Caki2 (cell line): Measurements from ENCODE around the gene DOCK4. TPM values are rescaled to one million over a fixed set of nuclear protein-coding genes. Genes with fewer than 3 reads are reported as not detected.

ENCODE experiments used
- DNase-seq: peaks from one replicate; pipeline ENCODE4 v3.0.0-alpha.2; 2015; ENCODE audit warnings: low read depth
- in situ Hi-C: cut with HindIII; loops from 2 replicates; pipeline ENCODE4 v1.10.0; 2016; ENCODE audit warnings: low sequenced_read_pairs, low pct_unique_long_range_greater_than_20kb, mixed read lengths
- total RNA-seq: library from RNA; depleted of rRNA; stranded (reverse); fragments of >200 nt; shearing (Covaris generic); gene quantifications from 2 replicates; pipeline ENCODE4 v1.2.3, GENCODE V29; 2014; ENCODE audit warnings: low replicate concordance

Gene DOCK4
- total RNA-seq, 1 experiment from 2014 or later = 3.5 TPM

DNA sequence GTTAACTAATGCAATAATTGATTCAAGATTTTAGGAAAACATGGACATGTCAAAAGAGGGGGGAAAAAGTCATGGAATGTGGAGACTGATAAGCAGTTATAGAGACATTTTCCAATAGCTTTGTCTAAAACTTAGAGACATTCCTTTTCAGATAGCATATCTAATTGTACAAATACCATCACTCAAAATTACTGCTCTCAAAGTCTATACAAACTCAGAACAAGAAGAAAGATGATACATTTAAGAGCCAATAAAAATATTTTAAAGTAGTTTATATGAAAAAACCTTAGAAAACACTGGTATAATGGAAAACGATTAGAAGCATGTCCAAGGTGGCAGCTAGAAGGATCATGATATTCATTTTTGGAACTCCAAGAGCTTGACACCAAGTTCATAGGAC lies 146.5 kb downstream of the DOCK4 start:
- in situ Hi-C loops = no loop called here
- DNase-seq = no peak

DNA sequence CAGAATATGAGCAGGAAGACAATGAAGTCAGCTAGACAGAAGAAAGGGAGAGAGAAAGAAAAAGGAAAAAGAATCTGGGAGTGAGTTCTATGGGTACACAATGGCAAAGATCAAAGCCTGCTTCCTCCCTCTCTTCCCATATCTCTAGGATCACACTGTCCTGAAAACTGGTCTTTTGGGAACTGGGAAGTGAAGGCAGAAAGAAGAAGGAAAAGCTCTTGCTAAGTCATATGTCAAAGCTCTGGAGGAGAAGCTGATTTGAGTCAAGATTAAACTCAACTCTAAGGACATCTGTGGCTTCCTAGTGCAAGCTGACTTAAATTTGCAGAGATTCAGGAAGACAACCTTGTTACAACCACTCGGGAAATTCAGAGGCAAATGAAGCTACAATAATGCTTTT lies 147.5 kb downstream of the DOCK4 start:
- in situ Hi-C loops = no loop called here
- DNase-seq = no peak

GRCh38 chr7:112056409-112056808 lies 149.8 kb downstream of the DOCK4 start:
- DNase-seq = no peak
- in situ Hi-C loops = no loop called here

GRCh38 chr7:112053737-112054069 lies 152.5 kb downstream of the DOCK4 start:
- DNase-seq = no peak
- in situ Hi-C loops = no loop called here

- in situ Hi-C loops = no loop called here
- DNase-seq = no peak
Measured at GRCh38 chr7:112052993-112053736, 153.0 kb downstream of the DOCK4 start.

- in situ Hi-C loops = no loop called here
- no peak for DNase-seq
Measured at GRCh38 chr7:112052498-112052897, 153.7 kb downstream of the DOCK4 start.

GRCh38 chr7:112050250-112050881 lies 155.8 kb downstream of the DOCK4 start:
- in situ Hi-C loops = no loop called here
- DNase-seq = no peak

DNA sequence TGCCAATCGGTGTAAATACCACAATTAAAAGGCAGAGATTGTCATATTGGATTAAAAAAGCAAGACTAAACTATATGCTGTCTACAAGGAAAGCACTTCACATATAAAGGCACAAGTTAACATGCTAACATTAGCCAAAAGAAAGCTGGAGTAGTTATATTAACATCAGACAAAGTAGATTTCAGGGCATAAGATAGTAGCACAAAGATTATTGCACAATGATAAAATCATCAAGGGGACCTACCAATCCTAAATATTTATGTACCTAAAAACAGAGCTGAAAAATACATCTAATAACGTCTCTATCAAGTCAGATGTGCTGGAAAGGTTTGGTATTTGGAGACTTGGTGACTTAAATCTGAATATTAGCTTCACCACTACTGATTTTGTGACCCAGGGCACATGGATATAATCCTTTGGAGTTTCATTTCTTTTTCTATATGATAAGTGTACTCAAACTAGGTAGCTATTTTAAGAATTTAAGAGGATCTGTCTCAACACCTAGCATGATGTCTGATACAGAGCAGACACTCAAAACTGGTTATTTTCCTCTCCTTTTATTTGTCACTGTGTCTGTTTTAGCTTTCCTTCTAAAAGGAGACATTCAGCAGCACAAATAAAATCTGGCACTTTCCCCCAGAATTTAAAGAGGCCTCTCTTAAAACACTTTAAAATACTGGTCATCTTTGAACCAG lies 156.5 kb downstream of the DOCK4 start:
- in situ Hi-C loops = no loop called here
- no peak for DNase-seq

DNA sequence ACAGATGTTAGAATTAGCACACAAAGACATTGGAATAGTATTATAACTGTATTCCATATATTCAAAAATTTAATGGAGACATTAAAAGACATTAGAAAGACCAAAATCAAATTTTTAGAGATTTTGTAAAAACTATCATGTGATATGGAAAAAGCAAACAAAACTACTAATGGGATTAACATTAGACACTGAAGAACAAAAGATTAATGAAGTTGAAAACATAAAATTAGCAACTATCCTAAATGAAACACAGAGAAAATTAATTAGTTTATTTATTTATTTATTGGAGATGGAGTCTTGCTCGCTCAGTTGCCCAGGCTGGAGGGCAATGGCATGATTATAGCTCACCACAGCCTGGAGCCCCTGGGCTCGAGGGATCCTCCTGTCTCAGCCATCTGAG lies 158.8 kb downstream of the DOCK4 start:
- in situ Hi-C loops = no loop called here
- DNase-seq = no peak

GRCh38 chr7:112045222-112045621 lies 161.0 kb downstream of the DOCK4 start:
- in situ Hi-C loops = no loop called here
- no peak for DNase-seq

DNA sequence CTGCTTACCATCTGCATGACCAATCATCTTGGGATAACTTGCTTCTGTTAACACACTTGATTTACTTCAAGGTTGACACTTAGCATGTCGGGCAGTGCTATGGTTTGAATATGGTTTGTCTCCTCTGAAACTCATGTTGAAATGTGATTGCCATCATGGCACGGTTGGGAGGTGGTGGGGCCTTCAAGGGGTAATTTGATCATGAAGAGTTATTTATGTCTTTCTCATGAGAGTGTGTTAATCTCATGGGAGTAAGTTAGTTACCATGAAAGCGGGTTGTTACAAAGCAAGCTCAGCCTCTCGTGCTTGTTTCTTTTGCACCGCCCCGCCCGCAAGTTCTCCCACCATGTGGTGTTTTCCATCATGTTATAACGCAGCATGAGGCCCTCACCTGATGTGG lies 163.6 kb downstream of the DOCK4 start:
- DNase-seq = no peak
- in situ Hi-C loops = no loop called here

- in situ Hi-C loops = no loop called here
- no peak for DNase-seq
Measured at GRCh38 chr7:112038353-112038752, 167.8 kb downstream of the DOCK4 start.

GRCh38 chr7:112036071-112036470 lies 170.1 kb downstream of the DOCK4 start:
- DNase-seq = no peak

GRCh38 chr7:112031689-112032088 lies 174.5 kb downstream of the DOCK4 start:
- in situ Hi-C loops = no loop called here
- DNase-seq = no peak

More at GRCh38 chr7:112036071-112036470, 170.1 kb downstream of the DOCK4 start:
- in situ Hi-C loops = no loop called here

- in situ Hi-C loops = no loop called here
- no peak for DNase-seq
Measured at GRCh38 chr7:112025556-112025955, 180.6 kb downstream of the DOCK4 start.

GRCh38 chr7:112023786-112024185 lies 182.4 kb downstream of the DOCK4 start:
- in situ Hi-C loops = no loop called here
- no peak for DNase-seq

- in situ Hi-C loops = no loop called here
- DNase-seq = no peak
Measured at GRCh38 chr7:112023282-112023681, 182.9 kb downstream of the DOCK4 start.

GRCh38 chr7:112022128-112022527 lies 184.1 kb downstream of the DOCK4 start:
- DNase-seq = no peak
- in situ Hi-C loops = no loop called here

DNA sequence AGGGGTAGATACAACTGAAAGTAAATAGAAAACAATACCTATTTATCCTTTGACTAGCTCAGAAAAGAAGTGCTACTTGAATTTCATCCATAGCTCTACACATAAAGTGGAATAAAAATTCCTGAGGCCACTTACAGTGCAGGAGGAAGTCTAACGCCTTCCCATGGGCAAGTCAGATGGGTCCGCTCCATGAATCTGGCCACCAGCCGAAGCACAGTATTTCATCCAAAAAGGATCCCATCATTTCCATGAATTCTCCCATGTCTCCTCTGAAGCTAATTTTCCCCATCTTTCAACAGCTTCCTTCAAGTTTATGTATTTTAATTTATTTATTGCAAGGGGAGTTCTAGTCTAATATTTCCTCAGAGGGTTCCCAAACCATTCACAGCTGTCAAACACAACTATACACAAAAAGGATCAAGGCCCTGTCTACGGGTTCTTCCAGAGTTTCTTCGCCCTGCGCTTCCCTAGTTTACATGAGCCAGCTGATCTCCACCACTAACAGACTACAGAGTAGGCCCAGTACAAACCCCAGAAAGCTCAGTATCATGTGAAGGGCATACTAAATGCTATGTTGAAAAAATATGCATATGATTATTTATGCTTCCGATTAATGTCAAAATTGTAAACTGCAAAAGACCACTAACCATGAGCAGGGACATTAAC lies 184.7 kb downstream of the DOCK4 start:
- no peak for DNase-seq
- in situ Hi-C loops = no loop called here
